Neural cell (in vitro differentiated cells): ENCODE measurements around the gene BCL2L15. TPM values are rescaled to one million over a fixed set of nuclear protein-coding genes. Genes with fewer than 3 reads are reported as not detected.

Experiments used
- H2AFZ ChIP-seq: fragments of 200-600, 300-800 bp; sonication (generic), shearing (Covaris generic); 2 replicates; pipeline ENCODE4 v1.6.0; 2014; ENCODE audit warnings: low read depth, mild to moderate bottlenecking, antibody characterized with exemption, low read length, moderate library complexity
- H3F3A ChIP-seq: fragments of 200-600 bp; shearing (Covaris generic); 2 replicates; pipeline ENCODE4 v1.6.1; 2016; ENCODE audit warnings: mild to moderate bottlenecking, moderate library complexity, mixed read lengths, antibody characterized with exemption, low read length; ENCODE audit not compliant: insufficient read depth, poor library complexity, severe bottlenecking
- H3K27ac ChIP-seq: fragments of 200-600, 300-800 bp; sonication (generic), shearing (Covaris generic); 2 replicates; pipeline ENCODE4 v1.5.1; 2014; ENCODE audit warnings: mild to moderate bottlenecking, low read length, moderate library complexity
- H3K27me3 ChIP-seq: fragments of 300-800, 200-600 bp; sonication (generic), shearing (Covaris generic); 2 replicates; pipeline ENCODE4 v1.6.0; 2014; ENCODE audit warnings: mild to moderate bottlenecking, low read depth, low read length, moderate library complexity; ENCODE audit not compliant: insufficient read depth
- H3K36me3 ChIP-seq: fragments of 300-800, 200-600 bp; sonication (generic), shearing (Covaris generic); 2 replicates; pipeline ENCODE4 v1.5.1; 2014; ENCODE audit warnings: mild to moderate bottlenecking, antibody characterized with exemption, low read length, moderate library complexity; ENCODE audit not compliant: insufficient read depth
- H3K4me2 ChIP-seq: fragments of 300-800, 200-600 bp; sonication (generic), shearing (Covaris generic); 2 replicates; pipeline ENCODE4 v1.6.0; 2014; ENCODE audit warnings: mild to moderate bottlenecking, low read length
- H3K4me3 ChIP-seq: fragments of 300-800, 200-600 bp; sonication (generic), shearing (Covaris generic); 2 replicates; pipeline ENCODE4 v1.5.1; 2014; ENCODE audit warnings: mild to moderate bottlenecking, low read length, moderate library complexity
- H3K79me2 ChIP-seq: fragments of 200-600 bp; shearing (Covaris generic); replicated peaks from 2 replicates; pipeline ENCODE4 v1.6.0; 2014; ENCODE audit warnings: mild to moderate bottlenecking, low read length, moderate library complexity; ENCODE audit not compliant: insufficient read depth
- H3K9ac ChIP-seq: fragments of 300-800, 200-600 bp; sonication (generic), shearing (Covaris generic); 2 replicates; pipeline ENCODE4 v1.6.1; 2016; ENCODE audit warnings: mild to moderate bottlenecking, low read length, mixed read lengths
- H3K9me2 ChIP-seq: fragments of 200-600 bp; shearing (Covaris generic); 2 replicates; pipeline ENCODE4 v1.6.1; 2016; ENCODE audit warnings: mild to moderate bottlenecking, low read length, mixed read lengths; ENCODE audit not compliant: insufficient read depth
- H3K9me3 ChIP-seq: fragments of 200-600, 300-800 bp; sonication (generic), shearing (Covaris generic); 2 replicates; pipeline ENCODE4 v1.6.1; 2016; ENCODE audit warnings: mild to moderate bottlenecking, mixed run types, low read length, moderate library complexity, mixed read lengths
- H4K20me1 ChIP-seq: fragments of 200-600 bp; shearing (Covaris generic); 2 replicates; pipeline ENCODE4 v1.6.1; 2016; ENCODE audit warnings: mild to moderate bottlenecking, mixed run types; ENCODE audit not compliant: insufficient read depth
- EP300 ChIP-seq: fragments of 450-650 bp; conservative IDR thresholded peaks from 2 replicates; pipeline ENCODE4 v1.6.1; 2014; ENCODE audit warnings: antibody characterized with exemption, mild to moderate bottlenecking, moderate library complexity; ENCODE audit not compliant: poor library complexity, severe bottlenecking
- EZH2 ChIP-seq: fragments of 200-600, 300-800 bp; shearing (Covaris generic), sonication (generic); IDR thresholded peaks from 2 replicates; pipeline ENCODE4 v1.6.1; 2014; ENCODE audit warnings: antibody characterized with exemption, low read length, borderline replicate concordance, mild to moderate bottlenecking; ENCODE audit not compliant: insufficient read depth, poor library complexity, severe bottlenecking
- MXI1 ChIP-seq: fragments of 450-650 bp; conservative IDR thresholded peaks from 2 replicates; pipeline ENCODE4 v1.6.1; 2014; ENCODE audit warnings: antibody characterized with exemption, mild to moderate bottlenecking; ENCODE audit not compliant: poor library complexity, severe bottlenecking
- POLR2AphosphoS5 ChIP-seq: IDR thresholded peaks from 2 replicates; pipeline ENCODE4 v1.6.1; 2012
- RAD21 ChIP-seq: fragments of 450-650 bp; conservative IDR thresholded peaks from 2 replicates; pipeline ENCODE4 v1.6.1; 2014; ENCODE audit warnings: antibody characterized with exemption, mild to moderate bottlenecking, moderate library complexity
- REST ChIP-seq: IDR thresholded peaks from 2 replicates; pipeline ENCODE4 v1.6.1; 2012; ENCODE audit warnings: borderline replicate concordance
- SMC3 ChIP-seq: fragments of 450-650 bp; conservative IDR thresholded peaks from 2 replicates; pipeline ENCODE4 v1.6.1; 2014; ENCODE audit warnings: antibody characterized with exemption, mild to moderate bottlenecking, moderate library complexity; ENCODE audit not compliant: poor library complexity
- TAF1 ChIP-seq: IDR thresholded peaks from 2 replicates; pipeline ENCODE4 v1.6.1; 2012; ENCODE audit warnings: low read depth
- polyA plus RNA-seq: library from polyadenylated mRNA; depleted of rRNA; stranded (reverse); fragments of >200 nt; gene quantifications from 2 replicates; pipeline ENCODE4 v1.2.3, GENCODE V29; 2014
- TF ChIP-seq, protein P1 (sequence below): fragments of 450-650 bp; IDR thresholded peaks from 2 replicates; pipeline ENCODE4 v1.5.1; 2014; ENCODE audit warnings: antibody characterized with exemption, mild to moderate bottlenecking, moderate library complexity; ENCODE audit not compliant: poor library complexity, severe bottlenecking

Gene BCL2L15
- polyA plus RNA-seq, 1 donor from 2014 or later, result 4.7 TPM

DNA sequence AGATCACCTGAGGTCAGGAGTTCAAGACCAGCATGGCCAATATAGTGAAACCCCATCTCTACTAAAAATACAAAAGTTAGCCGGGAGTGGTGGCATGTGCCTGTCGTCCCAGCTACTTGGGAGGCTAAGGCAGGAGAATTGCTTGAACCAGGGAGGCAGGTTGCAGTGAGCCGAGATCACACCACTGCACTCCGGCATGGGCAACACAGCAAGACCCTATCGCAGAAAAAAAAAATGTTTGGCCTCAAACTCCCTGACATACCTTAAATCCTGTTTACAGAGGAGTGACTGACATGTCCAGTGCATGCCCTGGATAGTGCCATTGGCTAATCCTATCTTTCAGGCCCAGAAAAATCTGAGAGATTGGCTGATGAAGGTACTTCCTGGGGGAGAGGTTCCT, 29.6 kb upstream of the BCL2L15 start:
- Histone ChIP-seq H3K36me3 (no peaks in the 10 kb centered on the region), H3K27ac (no peak overlapping the region), H3F3A (no peaks in the 10 kb centered on the region), H2AFZ (no peak overlapping the region), H4K20me1 (no peaks in the 10 kb centered on the region), H3K27me3 (no peaks in the 10 kb centered on the region), H3K9me2 (no peaks in the 10 kb centered on the region), H3K4me3 (no peak overlapping the region), H3K9me3 (no peaks in the 10 kb centered on the region), H3K79me2 (no peaks in the 10 kb centered on the region), H3K4me2 (no peak overlapping the region), H3K9ac (no peak overlapping the region)
- TF ChIP-seq EP300 (no peak), TAF1 (no peak), POLR2AphosphoS5 (no peak), REST (no peak)

GRCh38 chr1:113913887-113914664, 26.7 kb upstream of the BCL2L15 start:
- TF ChIP-seq POLR2AphosphoS5 (no peak), TAF1 (no peak), REST (no peak), SMC3 (no peak), EZH2 (no peak), MXI1 (no peak), RAD21 (no peak), EP300 (no peak)
- TF ChIP-seq, protein P1, sequence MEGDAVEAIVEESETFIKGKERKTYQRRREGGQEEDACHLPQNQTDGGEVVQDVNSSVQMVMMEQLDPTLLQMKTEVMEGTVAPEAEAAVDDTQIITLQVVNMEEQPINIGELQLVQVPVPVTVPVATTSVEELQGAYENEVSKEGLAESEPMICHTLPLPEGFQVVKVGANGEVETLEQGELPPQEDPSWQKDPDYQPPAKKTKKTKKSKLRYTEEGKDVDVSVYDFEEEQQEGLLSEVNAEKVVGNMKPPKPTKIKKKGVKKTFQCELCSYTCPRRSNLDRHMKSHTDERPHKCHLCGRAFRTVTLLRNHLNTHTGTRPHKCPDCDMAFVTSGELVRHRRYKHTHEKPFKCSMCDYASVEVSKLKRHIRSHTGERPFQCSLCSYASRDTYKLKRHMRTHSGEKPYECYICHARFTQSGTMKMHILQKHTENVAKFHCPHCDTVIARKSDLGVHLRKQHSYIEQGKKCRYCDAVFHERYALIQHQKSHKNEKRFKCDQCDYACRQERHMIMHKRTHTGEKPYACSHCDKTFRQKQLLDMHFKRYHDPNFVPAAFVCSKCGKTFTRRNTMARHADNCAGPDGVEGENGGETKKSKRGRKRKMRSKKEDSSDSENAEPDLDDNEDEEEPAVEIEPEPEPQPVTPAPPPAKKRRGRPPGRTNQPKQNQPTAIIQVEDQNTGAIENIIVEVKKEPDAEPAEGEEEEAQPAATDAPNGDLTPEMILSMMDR, result no peak
- Histone ChIP-seq H3K36me3 (no peaks in the 10 kb centered on the region), H3K9me3 (no peaks in the 10 kb centered on the region), H3F3A (no peaks in the 10 kb centered on the region), H3K4me3 (no peak overlapping the region), H3K4me2 (no peak overlapping the region), H2AFZ (no peak overlapping the region), H3K27me3 (no peaks in the 10 kb centered on the region), H3K9me2 (no peaks in the 10 kb centered on the region), H3K79me2 (no peaks in the 10 kb centered on the region), H3K9ac (no peak overlapping the region), H4K20me1 (no peaks in the 10 kb centered on the region), H3K27ac (no peak overlapping the region)
